Measurements from ENCODE around the gene FPR2. TPM values are rescaled to one million over a fixed set of nuclear protein-coding genes. Genes with fewer than 3 reads are reported as not detected.

FPR2 gene
- total and polyA plus RNA-seq, 12 donors = 0.17 to 5.8 (median 0.64) TPM; not detected in 1

DNA sequence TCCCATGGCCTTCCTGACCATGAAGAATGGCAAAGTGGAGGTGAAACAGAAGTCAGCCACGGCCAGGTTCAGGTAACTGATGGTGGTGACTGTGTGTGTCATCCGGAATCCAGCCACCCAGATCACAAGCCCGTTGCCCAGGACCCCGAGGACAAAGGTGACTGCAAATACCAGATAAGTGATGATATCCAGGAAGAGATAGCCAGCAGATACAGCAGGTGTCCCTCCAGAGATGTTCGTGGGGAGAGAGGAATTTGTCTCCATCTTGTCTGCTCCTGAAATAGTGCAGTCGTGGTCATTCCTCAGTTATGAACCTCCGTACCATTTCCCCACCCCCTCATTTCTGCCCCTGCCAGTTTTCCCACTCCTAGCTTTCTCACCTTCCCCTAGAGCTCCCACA, 14.2 kb upstream of the FPR2 start:
- 69 to 71% methylated on average over 7 of the region's 7 CpGs for WGBS, 2 donors
- ATAC-seq (no peak), DNase-seq (no peak)
- Histone ChIP-seq H3K4me1 (peaks cover 0 to 18% (median 0%) of the 10 kb centered on the region in 9 donors), H3K4me3 (no peak overlapping the region), H3K27me3 (peaks cover 0 to 29% (median 3%) of the 10 kb centered on the region in 7 donors), H3K9me3 (no peaks in the 10 kb centered on the region), H3K36me3 (peaks cover 0 to 28% (median 0%) of the 10 kb centered on the region in 9 donors), H3K27ac (no peak overlapping the region)
- intact Hi-C loops (cut with DNase I) = no loop called here
- TF ChIP-seq, protein P1, sequence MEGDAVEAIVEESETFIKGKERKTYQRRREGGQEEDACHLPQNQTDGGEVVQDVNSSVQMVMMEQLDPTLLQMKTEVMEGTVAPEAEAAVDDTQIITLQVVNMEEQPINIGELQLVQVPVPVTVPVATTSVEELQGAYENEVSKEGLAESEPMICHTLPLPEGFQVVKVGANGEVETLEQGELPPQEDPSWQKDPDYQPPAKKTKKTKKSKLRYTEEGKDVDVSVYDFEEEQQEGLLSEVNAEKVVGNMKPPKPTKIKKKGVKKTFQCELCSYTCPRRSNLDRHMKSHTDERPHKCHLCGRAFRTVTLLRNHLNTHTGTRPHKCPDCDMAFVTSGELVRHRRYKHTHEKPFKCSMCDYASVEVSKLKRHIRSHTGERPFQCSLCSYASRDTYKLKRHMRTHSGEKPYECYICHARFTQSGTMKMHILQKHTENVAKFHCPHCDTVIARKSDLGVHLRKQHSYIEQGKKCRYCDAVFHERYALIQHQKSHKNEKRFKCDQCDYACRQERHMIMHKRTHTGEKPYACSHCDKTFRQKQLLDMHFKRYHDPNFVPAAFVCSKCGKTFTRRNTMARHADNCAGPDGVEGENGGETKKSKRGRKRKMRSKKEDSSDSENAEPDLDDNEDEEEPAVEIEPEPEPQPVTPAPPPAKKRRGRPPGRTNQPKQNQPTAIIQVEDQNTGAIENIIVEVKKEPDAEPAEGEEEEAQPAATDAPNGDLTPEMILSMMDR (IDR thresholded peaks at IDR 0.05) = no peak

DNA sequence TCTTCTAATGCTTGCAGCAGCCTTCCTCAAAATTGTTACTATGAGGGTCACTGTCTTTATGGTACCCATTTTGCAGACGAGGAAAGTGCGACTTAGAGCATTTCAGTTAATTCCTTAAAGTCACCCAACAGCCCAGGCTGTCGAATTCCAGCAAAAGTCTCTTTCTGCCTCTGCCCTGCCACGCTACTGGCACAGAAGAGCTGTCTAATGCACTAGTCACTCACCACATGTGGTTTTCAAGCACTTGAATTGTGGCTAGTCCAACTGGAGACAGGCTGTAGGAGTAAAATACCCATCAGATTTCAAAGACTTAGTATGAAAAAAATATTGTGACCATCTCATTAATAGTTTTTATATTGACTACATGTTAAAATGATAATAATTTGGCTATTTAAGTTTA, 11.0 kb upstream of the FPR2 start:
- peak overlapping the region in 1 of 10 donors; percentile 90 for H3K27ac ChIP-seq
- intact Hi-C loops (cut with DNase I) = no loop called here
- WGBS, 2 donors = 72 to 78% methylated on average over 4 of the region's 4 CpGs

DNA sequence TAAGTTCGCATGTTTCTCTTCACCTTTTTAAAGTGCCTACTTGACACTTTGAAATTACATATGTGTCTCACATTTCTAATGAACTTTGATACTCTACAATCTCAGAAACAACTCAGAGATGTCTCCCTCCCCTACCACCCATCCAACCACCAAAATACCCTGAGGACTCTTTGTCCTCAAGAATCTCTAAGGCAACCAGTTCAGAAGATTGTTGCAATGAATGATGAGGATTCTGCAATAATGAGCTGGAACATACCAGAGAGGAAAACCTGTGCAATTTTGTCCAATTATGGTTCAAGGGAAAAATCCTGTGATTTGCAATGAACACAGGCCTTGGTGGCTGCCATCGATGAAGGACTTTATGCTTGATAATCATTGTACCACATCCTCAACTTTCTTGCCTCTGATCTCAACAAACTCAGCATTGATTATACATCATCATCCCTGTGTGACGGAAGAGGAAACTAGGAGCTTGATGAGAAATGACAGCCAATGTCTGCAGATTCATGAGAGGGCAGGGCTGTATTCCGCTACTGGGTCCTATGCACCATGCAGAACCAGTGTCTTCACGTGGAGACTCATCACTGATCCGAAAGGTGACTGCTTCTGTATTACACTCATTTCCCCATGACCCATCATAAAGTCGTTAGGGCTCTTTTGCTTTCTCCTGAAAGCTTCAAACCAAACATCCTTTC, 10.4 kb upstream of the FPR2 start:
- peaks cover 0 to 19% (median 0%) of the 10 kb centered on the region in 9 donors for H3K36me3 ChIP-seq

More for the DNA sequence above, 11.0 kb upstream of the FPR2 start:
- Histone ChIP-seq H3K27me3 (peaks cover 0 to 20% (median 0%) of the 10 kb centered on the region in 7 donors), H3K9me3 (no peaks in the 10 kb centered on the region), H3K36me3 (peaks cover 0 to 23% (median 0%) of the 10 kb centered on the region in 9 donors), H3K4me1 (peaks cover 0 to 44% (median 0%) of the 10 kb centered on the region in 9 donors), H3K4me3 (peak overlapping the region in 1 of 10 donors; percentile 58)
- no peak for DNase-seq
- no peak for ATAC-seq
- TF ChIP-seq, protein P1 (IDR thresholded peaks at IDR 0.05) = no peak

DNA sequence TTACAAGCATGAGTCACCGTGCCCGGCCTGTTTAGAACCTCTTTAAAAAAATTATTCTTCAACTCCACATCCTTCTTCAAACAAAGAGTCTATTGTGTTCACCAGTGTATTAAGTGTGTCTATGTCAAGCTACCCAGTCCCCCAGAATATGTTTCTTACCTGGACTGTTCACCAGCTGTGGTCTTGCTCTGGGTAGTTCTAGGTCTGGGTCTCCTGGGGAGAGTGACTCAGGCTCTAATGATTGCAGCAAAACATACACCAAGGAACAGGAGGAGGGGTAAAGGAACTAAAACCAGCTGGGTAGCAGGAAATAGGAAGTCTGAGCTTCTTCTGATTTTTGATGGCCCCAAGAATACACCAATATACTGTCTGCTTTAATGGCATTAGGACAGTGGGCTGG, 9.3 kb upstream of the FPR2 start, which contains the start of gene FPR1:
TSS of gene FPR1 (minus strand) at position 224 of the 400 bp plus-strand sequence. CDS start 4,884 bp downstream, outside the sequence.
- DNase-seq (no peak), ATAC-seq (peak in 7 of 8 donors; percentile 55 to 85 (median 69))
- TF ChIP-seq, protein P1 (IDR thresholded peaks at IDR 0.05) = no peak
- Histone ChIP-seq H3K27me3 (peaks cover 0 to 17% (median 6%) of the 10 kb centered on the region in 7 donors), H3K4me1 (peaks cover 0 to 49% (median 0%) of the 10 kb centered on the region in 9 donors), H3K27ac (peak within 1 kb of the TSS in 4 of 10 donors; percentile 13 to 90 (median 54)), H3K9me3 (no peaks in the 10 kb centered on the region), H3K4me3 (peak within 1 kb of the TSS in 5 of 10 donors; percentile 4 to 58 (median 22)), H3K36me3 (peaks cover 0 to 8% (median 0%) of the 10 kb centered on the region in 9 donors)
- WGBS, 2 donors = 62 to 69% methylated on average over 2 of the region's 2 CpGs
- intact Hi-C loops (cut with DNase I) = no loop called here

More for the DNA sequence above, 10.4 kb upstream of the FPR2 start:
- Histone ChIP-seq H3K4me3 (peak overlapping the region in 4 of 10 donors; percentile 19 to 58 (median 26)), H3K9me3 (no peaks in the 10 kb centered on the region), H3K4me1 (peaks cover 0 to 49% (median 0%) of the 10 kb centered on the region in 9 donors), H3K27me3 (peaks cover 0 to 22% (median 0%) of the 10 kb centered on the region in 7 donors), H3K27ac (peak overlapping the region in 3 of 10 donors; percentile 48 to 90 (median 60))
- intact Hi-C loops (cut with DNase I) = no loop called here
- ATAC-seq (no peak), DNase-seq (no peak)
- WGBS, 2 donors = 81% methylated on average over 7 of the region's 7 CpGs
- TF ChIP-seq, protein P1 (IDR thresholded peaks at IDR 0.05) = no peak

Measured in heart right ventricle (tissue), 16 donors.